HUDEP-2 (cell line): ENCODE data around the gene GINS2.

ENCODE experiments used
- DNase-seq, 76 experiments: peaks; one replicate each; lab custom pipeline; 2025; ENCODE audit not compliant: unreplicated experiment in 76 of 76; lab: John Stamatoyannopoulos, UW

Gene GINS2

GRCh38 chr16:85690469-85691064, 1.8 kb upstream of the GINS2 start:
- DNase-seq: no peak

- DNase-seq: no peak
Observed at GRCh38 chr16:85689950-85690320, 1.2 kb upstream of the GINS2 start.

GRCh38 chr16:85689285-85689949, 663 bp upstream of the GINS2 start:
- DNase-seq: no peak

GRCh38 chr16:85687651-85688471, 893 bp downstream of the GINS2 start:
- DNase-seq: no peak

- DNase-seq: peak in 15 of 76 experiments; percentile 7 to 30 (median 17)
Observed at GRCh38 chr16:85686912-85687591, 1.7 kb downstream of the GINS2 start.

- no peak for DNase-seq
Observed at GRCh38 chr16:85685251-85685650, 3.5 kb downstream of the GINS2 start.

- peak in 48 of 76 experiments; percentile 14 to 58 (median 38) for DNase-seq
Observed at GRCh38 chr16:85683363-85683762, 5.4 kb downstream of the GINS2 start.

- no peak for DNase-seq
Observed at GRCh38 chr16:85682516-85682915, 6.2 kb downstream of the GINS2 start.

- DNase-seq: no peak
Observed at GRCh38 chr16:85681255-85681654, 7.5 kb downstream of the GINS2 start.

GRCh38 chr16:85680352-85680944, 8.3 kb downstream of the GINS2 start:
- DNase-seq: no peak

GRCh38 chr16:85679870-85680269, 8.9 kb downstream of the GINS2 start:
- DNase-seq: no peak

GRCh38 chr16:85678821-85679220, 9.9 kb downstream of the GINS2 start:
- DNase-seq: no peak

GRCh38 chr16:85678016-85678415, 10.7 kb downstream of the GINS2 start:
- DNase-seq: no peak

- no peak for DNase-seq
Observed at GRCh38 chr16:85677383-85677967, 11.3 kb downstream of the GINS2 start.

- DNase-seq: peak in 56 of 76 experiments; percentile 4 to 68 (median 30)
Observed at GRCh38 chr16:85676466-85676865, 12.3 kb downstream of the GINS2 start.

GRCh38 chr16:85675251-85675874, 13.4 kb downstream of the GINS2 start:
- peak in 18 of 76 experiments; percentile 6 to 42 (median 18) for DNase-seq

GRCh38 chr16:85674828-85675227, 13.9 kb downstream of the GINS2 start:
- DNase-seq: no peak

- DNase-seq: peak in 2 of 76 experiments; percentile 45 to 55
Observed at GRCh38 chr16:85674418-85674755, 14.4 kb downstream of the GINS2 start.

GRCh38 chr16:85673529-85674417, 15.0 kb downstream of the GINS2 start:
- peak in 75 of 76 experiments; percentile 51 to 95 (median 86) for DNase-seq
